ENCODE results near the gene RBCK1. TPM values are rescaled to one million over a fixed set of nuclear protein-coding genes. Genes with fewer than 3 reads are reported as not detected.
A peak's percentile ranks its signal among the peaks of the same experiment; 100 is the strongest.

The RBCK1 gene
- total and polyA plus RNA-seq, 8 donors, result 30.7 to 211 (median 98.2) TPM

DNA sequence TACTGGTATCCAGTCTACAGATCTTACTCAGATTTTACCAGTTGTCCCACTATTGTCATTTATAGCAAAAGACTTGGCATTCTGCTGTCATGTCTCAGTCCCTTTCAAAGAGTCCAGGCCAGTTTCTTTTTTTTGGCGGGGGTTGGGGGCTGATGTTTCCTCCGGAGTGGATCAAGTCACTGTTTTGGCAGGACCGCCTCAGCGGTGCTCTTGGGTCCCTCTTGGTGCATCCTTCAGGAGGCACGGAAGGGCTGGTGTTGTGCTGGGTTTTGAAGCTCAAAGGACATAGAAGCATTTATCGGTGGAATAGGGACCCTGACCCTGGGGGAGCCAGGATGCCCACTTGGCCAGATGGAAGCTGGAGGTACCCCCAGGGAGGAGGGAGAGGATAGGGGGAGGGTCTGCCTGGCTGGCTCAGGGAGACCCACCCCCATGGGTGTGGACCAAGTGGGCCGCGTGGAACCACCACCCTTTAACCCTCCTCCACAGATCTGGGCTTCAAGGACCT is 10.8 kb downstream of the RBCK1 start:
- WGBS, 5 donors, result 87 to 96% (median 94%) methylated on average over 6 to 8 of the region's 8 CpGs
- intact Hi-C loops (cut with DNase I; ENCODE audit: low total_unique reads), result no loop called here
- no peak overlapping the region for H3K4me3 ChIP-seq
- H3K27ac ChIP-seq, result no peak overlapping the region
- peaks cover 47 to 80% (median 73%) of the 10 kb centered on the region in 4 donors for H3K36me3 ChIP-seq
- H3K27me3 ChIP-seq, result no peaks in the 10 kb centered on the region
- TF ChIP-seq POLR2A (IDR thresholded peaks at IDR 0.05), result no peak
- TF ChIP-seq, protein P1, sequence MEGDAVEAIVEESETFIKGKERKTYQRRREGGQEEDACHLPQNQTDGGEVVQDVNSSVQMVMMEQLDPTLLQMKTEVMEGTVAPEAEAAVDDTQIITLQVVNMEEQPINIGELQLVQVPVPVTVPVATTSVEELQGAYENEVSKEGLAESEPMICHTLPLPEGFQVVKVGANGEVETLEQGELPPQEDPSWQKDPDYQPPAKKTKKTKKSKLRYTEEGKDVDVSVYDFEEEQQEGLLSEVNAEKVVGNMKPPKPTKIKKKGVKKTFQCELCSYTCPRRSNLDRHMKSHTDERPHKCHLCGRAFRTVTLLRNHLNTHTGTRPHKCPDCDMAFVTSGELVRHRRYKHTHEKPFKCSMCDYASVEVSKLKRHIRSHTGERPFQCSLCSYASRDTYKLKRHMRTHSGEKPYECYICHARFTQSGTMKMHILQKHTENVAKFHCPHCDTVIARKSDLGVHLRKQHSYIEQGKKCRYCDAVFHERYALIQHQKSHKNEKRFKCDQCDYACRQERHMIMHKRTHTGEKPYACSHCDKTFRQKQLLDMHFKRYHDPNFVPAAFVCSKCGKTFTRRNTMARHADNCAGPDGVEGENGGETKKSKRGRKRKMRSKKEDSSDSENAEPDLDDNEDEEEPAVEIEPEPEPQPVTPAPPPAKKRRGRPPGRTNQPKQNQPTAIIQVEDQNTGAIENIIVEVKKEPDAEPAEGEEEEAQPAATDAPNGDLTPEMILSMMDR (IDR thresholded peaks at IDR 0.05), result no peak
- no peak for TF ChIP-seq EP300 (IDR thresholded peaks at IDR 0.05)
- TF ChIP-seq POLR2AphosphoS5 (IDR thresholded peaks at IDR 0.05), result no peak
- no peaks in the 10 kb centered on the region for H3K4me1 ChIP-seq
- no peaks in the 10 kb centered on the region for H3K9me3 ChIP-seq
- DNase-seq, result no peak

GRCh38 chr20:419556-420165 is 11.6 kb downstream of the RBCK1 start:
- intact Hi-C loops (cut with DNase I; ENCODE audit: low total_unique reads), result no loop called here
- no peaks in the 10 kb centered on the region for H3K27me3 ChIP-seq
- H3K9me3 ChIP-seq, result no peaks in the 10 kb centered on the region
- H3K4me3 ChIP-seq, result no peak overlapping the region
- H3K4me1 ChIP-seq, result no peaks in the 10 kb centered on the region
- H3K36me3 ChIP-seq, result peaks cover 50 to 87% (median 76%) of the 10 kb centered on the region in 4 donors
- WGBS, 5 donors, result 84 to 92% (median 88%) methylated on average over 14 to 32 of the region's 32 CpGs
- H3K27ac ChIP-seq, result no peak overlapping the region
- no peak for TF ChIP-seq POLR2A (IDR thresholded peaks at IDR 0.05)
- DNase-seq, result no peak

GRCh38 chr20:420166-420620 is 12.1 kb downstream of the RBCK1 start:
- H3K27me3 ChIP-seq, result no peaks in the 10 kb centered on the region
- DNase-seq, result no peak
- TF ChIP-seq POLR2A (IDR thresholded peaks at IDR 0.05), result no peak
- TF ChIP-seq POLR2AphosphoS5 (IDR thresholded peaks at IDR 0.05), result no peak
- TF ChIP-seq, protein P1 (IDR thresholded peaks at IDR 0.05), result no peak
- no peak for TF ChIP-seq EP300 (IDR thresholded peaks at IDR 0.05)
- WGBS, 5 donors, result 88 to 92% (median 90%) methylated on average over 20 of the region's 20 CpGs
- H3K4me1 ChIP-seq, result no peaks in the 10 kb centered on the region
- H3K9me3 ChIP-seq, result no peaks in the 10 kb centered on the region
- intact Hi-C loops (cut with DNase I; ENCODE audit: low total_unique reads), result no loop called here
- H3K36me3 ChIP-seq, result peaks cover 50 to 93% (median 82%) of the 10 kb centered on the region in 4 donors
- no peak overlapping the region for H3K4me3 ChIP-seq
- no peak overlapping the region for H3K27ac ChIP-seq

DNA sequence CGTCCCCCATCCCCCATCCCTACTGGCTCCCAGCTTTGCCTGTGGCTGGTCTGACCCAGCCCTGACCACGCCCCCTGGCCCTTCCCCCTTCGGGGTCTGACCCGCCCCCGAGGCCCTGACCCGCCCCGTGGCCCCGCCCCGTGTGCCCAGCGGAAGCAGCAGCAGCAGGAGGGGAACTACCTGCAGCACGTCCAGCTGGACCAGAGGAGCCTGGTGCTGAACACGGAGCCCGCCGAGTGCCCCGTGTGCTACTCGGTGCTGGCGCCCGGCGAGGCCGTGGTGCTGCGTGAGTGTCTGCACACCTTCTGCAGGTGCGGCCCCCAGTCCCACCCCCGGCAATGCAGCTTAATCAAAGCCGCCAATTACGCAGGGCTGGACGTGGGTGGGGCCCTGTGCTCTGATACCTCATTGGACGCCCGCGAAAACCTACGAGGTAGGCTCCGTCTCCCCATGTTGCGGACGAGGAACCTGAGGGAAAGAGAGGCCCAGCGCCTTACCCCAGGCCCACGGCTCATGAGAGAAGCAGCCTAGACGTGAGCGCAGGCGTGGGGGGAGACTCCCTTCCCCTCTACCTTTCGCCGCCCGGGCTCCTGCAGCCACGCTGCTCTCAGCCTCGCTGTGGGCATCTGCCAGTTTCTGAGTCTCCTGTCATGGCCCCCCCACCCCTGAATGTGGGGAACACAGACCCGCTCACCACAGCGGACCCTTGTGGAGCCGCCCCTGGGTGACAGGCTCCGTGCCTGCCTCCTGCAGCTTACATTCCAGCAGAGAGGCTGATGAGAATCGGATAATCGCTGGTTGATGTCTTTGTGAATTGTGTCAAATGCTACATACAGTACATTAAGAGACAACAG is 12.8 kb downstream of the RBCK1 start:
- no peak overlapping the region for H3K27ac ChIP-seq
- peaks cover 50 to 94% (median 85%) of the 10 kb centered on the region in 4 donors for H3K36me3 ChIP-seq
- intact Hi-C loops (cut with DNase I; ENCODE audit: low total_unique reads), result no loop called here
- no peak overlapping the region for H3K4me3 ChIP-seq
- no peaks in the 10 kb centered on the region for H3K4me1 ChIP-seq
- DNase-seq, result peak; percentile 49 to 57
- H3K27me3 ChIP-seq, result no peaks in the 10 kb centered on the region
- H3K9me3 ChIP-seq, result no peaks in the 10 kb centered on the region
- WGBS, 5 donors, result 85 to 88% (median 86%) methylated on average over 33 to 48 of the region's 49 CpGs
- TF ChIP-seq POLR2A (IDR thresholded peaks at IDR 0.05) (no peak), EP300 (IDR thresholded peaks at IDR 0.05) (no peak), POLR2AphosphoS5 (IDR thresholded peaks at IDR 0.05) (no peak)
- TF ChIP-seq, protein P1 (IDR thresholded peaks at IDR 0.05), result no peak

Measured in stomach (tissue), 9 donors.